Head of caudate nucleus (tissue), 42 donors: Measurements from ENCODE around the gene GABRA1.

Source experiments
- DNase-seq, 42 donors: peaks; one replicate each; pipeline versions ENCODE4 v3.0.0 to v3.0.0-alpha.2; 2020 to 2021; ENCODE audit warnings: mixed read lengths in 7 of 42
- intact Hi-C: fragments of 100-400 bp; cut with DNase I; formaldehyde crosslinking; loops from one replicate; pipeline ENCODE4 v1.15.0; 2022

The GABRA1 gene

DNA sequence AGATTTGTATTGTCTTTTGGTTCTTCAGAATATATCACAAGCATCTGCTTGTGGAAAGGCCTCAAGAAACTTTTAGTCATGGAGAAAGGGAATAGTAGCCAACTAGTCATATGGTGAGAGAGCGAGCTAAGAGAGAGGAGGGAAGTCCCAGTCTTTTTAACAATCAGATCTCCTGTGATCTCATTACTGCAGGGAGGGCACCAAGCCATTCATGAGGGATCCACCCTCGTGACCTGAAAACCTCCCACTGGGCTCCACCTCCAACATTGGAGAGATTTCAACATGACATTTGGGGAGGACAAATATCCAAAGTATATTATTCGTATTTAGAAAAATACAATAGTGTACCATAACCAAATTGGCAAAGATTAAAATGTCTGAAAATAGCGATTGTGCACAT lies 99.0 kb downstream of the GABRA1 start:
- DNase-seq: no peak
- intact Hi-C loops: no loop called here
